HG02938 (cell line): ENCODE data around the gene APH1A.
A peak's percentile ranks its signal among the peaks of the same experiment; 100 is the strongest.
"Not testable (repeated sequence)": the region's sequence is repeated elsewhere in the genome, so short reads cannot be mapped to it uniquely, and the experiment has no call there.

Experiments
- ATAC-seq: cut with Tn5 transposase; IDR thresholded peaks from one replicate; pipeline ENCODE4 v1.9.1; 2021; ENCODE audit warnings: mild to moderate bottlenecking, moderate library complexity; ENCODE audit not compliant: unreplicated experiment

Gene APH1A

GRCh38 chr1:150234566-150235293 is 34.1 kb downstream of the APH1A start:
- peak; percentile 44 for ATAC-seq

DNA sequence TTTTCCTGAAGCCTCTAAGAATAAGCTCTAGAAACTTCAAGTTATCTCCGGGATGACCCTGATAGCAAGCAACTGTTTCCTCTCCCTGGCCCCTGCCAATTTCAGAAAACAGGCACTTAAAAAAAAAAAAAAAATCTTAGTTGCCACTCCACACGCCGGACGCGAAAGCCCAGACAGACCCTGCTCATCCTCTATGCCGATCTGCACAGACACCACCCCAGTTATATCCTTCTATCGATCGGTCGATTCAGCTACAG is 34.6 kb downstream of the APH1A start:
- no peak for ATAC-seq

- no peak for ATAC-seq
Observed at GRCh38 chr1:150233359-150234308, 35.2 kb downstream of the APH1A start.

- not testable (repeated sequence) for ATAC-seq
Observed at GRCh38 chr1:150232921-150233320, 35.9 kb downstream of the APH1A start.

DNA sequence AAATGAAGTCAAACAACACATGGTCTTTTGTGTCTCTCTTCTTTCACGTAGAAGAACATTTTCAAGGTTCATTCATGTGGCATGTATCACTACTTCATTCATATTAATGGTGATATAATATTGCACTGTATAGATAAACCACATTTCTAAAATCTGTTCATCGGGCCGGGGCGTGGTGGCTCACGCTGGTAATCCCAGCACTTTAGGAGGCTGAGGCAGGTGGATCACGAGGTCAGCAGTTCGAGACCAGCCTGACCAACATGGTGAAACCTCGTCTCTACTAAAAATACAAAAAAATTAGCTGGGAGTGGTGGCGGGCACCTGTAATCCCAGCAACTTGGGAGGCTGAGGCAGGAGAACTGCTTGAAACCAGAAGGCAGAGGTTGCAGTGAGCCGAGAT is 40.6 kb downstream of the APH1A start:
- ATAC-seq, result not testable (repeated sequence)

DNA sequence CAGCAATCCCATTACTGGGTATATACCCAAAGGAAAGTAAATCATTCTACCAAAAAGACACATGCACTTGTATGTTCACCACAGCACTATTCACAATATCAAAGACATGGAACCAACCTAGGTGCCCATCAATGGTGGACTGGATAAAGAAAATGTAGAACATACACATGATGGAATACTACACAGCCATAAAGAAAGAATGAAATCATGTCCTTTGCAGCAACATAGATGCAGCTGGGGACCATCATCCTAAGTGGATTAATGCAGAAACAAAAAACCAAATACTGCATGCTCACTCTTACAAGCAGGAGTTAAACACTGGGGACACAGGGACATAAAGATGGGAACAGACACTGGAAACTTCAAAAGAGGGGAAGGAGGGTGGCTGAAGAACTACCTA is 41.6 kb downstream of the APH1A start:
- no peak for ATAC-seq

DNA sequence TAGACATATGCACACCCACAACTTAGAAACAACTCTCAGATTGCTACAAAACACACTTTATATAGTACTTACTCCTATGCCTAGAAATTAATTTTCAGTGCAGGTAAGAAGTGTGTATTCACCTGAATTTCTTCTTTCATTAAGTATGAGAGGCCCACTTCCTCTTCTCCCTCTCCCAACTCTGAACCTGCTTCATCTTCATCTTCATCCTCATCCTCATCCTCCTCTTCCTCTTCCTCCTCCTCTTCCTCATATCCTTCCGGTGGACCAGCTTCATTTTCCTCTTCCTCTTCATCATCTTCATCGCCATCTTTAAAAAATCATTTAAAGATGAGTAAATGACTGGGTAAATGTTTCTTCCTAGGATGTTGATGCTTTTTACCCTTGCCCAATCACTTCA is 42.3 kb downstream of the APH1A start:
- ATAC-seq, result no peak

- no peak for ATAC-seq
Observed at GRCh38 chr1:150225546-150225945, 43.3 kb downstream of the APH1A start.

GRCh38 chr1:150224983-150225382 is 43.8 kb downstream of the APH1A start:
- ATAC-seq, result no peak

DNA sequence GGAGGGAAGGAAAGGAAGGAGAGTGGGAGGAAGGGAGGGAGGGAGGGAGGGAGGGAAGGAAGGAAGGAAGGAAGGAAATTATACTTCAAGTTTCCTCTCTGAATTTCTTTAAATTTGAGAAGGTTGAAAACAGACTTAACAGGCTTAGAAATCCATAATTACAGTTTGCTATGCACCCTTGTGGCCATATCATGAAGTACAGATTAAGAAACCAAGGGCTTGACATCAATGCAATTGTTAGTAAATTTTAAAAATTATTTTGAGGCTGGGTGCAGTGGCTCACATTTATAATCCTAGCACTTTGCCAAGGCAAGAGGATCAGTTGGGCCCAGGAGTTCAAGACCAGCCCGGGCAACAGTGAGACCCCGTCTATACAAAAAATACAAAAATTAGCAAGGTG is 47.3 kb downstream of the APH1A start:
- ATAC-seq, result no peak

DNA sequence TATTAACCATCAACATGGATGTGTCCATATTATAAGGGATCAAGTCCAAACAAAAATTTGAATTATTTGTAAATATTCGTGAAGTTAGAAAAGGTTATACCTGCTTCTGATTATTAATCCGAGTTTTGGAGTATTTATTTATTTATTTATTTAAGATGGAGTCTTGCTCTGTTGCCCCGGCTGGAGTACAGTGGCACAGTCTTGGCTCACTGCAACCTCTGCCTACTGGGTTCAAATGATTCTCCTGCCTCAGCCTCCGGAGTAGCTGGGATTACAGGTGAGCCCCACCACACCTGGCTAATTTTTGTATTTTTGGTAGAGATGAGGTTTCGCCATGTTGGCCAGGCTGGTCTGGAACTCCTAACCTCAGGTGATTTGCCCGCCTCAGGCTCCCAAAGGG is 53.0 kb downstream of the APH1A start:
- not testable (repeated sequence) for ATAC-seq
